ENCODE results near the gene SAE1. TPM values are rescaled to one million over a fixed set of nuclear protein-coding genes. Genes with fewer than 3 reads are reported as not detected.

SAE1 gene
- total RNA-seq, result 10 to 100 TPM; 14.5 to 21.5 TPM

GRCh38 chr19:47130589-47131227 is at the start of gene SAE1:
Gene SAE1, plus strand, starts transcription at chr19:47130835. Its CDS starts 96 bp downstream, at chr19:47130931.
- peak; percentile 92 to 96 (median 94) for DNase-seq
- H3K27me3 ChIP-seq, result no peaks in the 10 kb centered on the region
- TF ChIP-seq POLR2A (IDR thresholded peaks at IDR 0.05) (peak; percentile 61 to 80 (median 79)), CTCF (IDR thresholded peaks at IDR 0.05) (peak; percentile 23 to 78 (median 59))
- H3K9me3 ChIP-seq, result no peaks in the 10 kb centered on the region
- H3K4me3 ChIP-seq, result peak within 1 kb of the TSS; percentile 82 to 90
- intact Hi-C loops (cut with DNase I), result no loop called here
- H3K4me1 ChIP-seq, result peaks cover 22% of the 10 kb centered on the region
- H3K27ac ChIP-seq, result peak within 1 kb of the TSS; percentile 79 to 91 (median 85)
- ATAC-seq, result peak; percentile 98
- H3K36me3 ChIP-seq (replicated peaks in 1 of 2; ENCODE audit: insufficient read depth in 1 of 2, low read depth in 2 of 2), result no peaks in the 10 kb centered on the region
- WGBS, 2 donors, result 0% methylated on average over 18 to 50 of the region's 51 CpGs

- TF ChIP-seq POLR2A (IDR thresholded peaks at IDR 0.05) (no peak), CTCF (IDR thresholded peaks at IDR 0.05) (no peak)
- Histone ChIP-seq H3K9me3 (no peaks in the 10 kb centered on the region), H3K27me3 (no peaks in the 10 kb centered on the region), H3K36me3 (replicated peaks in 1 of 2; ENCODE audit: insufficient read depth in 1 of 2, low read depth in 2 of 2) (peaks cover 12 to 37% of the 10 kb centered on the region in 2 donors), H3K4me3 (no peak overlapping the region), H3K27ac (no peak overlapping the region), H3K4me1 (peaks cover 8% of the 10 kb centered on the region)
- intact Hi-C loops (cut with DNase I), result no loop called here
- DNase-seq (no peak), ATAC-seq (no peak)
- whole genome bisulfite sequencing, 2 donors, result 87 to 90% methylated on average over 2 to 6 of the region's 6 CpGs
Measured at GRCh38 chr19:47081095-47081494, 49.5 kb upstream of the SAE1 start.

GRCh38 chr19:47082493-47082892 is 48.1 kb upstream of the SAE1 start:
- Histone ChIP-seq H3K4me3 (no peak overlapping the region), H3K27ac (no peak overlapping the region), H3K36me3 (replicated peaks in 1 of 2; ENCODE audit: insufficient read depth in 1 of 2, low read depth in 2 of 2) (peaks cover 12 to 37% of the 10 kb centered on the region in 2 donors), H3K4me1 (peaks cover 8% of the 10 kb centered on the region), H3K27me3 (no peaks in the 10 kb centered on the region), H3K9me3 (no peaks in the 10 kb centered on the region)
- intact Hi-C loops (cut with DNase I), result no loop called here
- no peak for DNase-seq
- WGBS, 2 donors, result 93 to 100% methylated on average over 5 of the region's 5 CpGs
- ATAC-seq, result no peak
- TF ChIP-seq CTCF (IDR thresholded peaks at IDR 0.05) (no peak), POLR2A (IDR thresholded peaks at IDR 0.05) (no peak)

- no peak for ATAC-seq
- H3K4me3 ChIP-seq, result no peak overlapping the region
- H3K27ac ChIP-seq, result no peak overlapping the region
- no peak for TF ChIP-seq POLR2A (IDR thresholded peaks at IDR 0.05)
- TF ChIP-seq CTCF (IDR thresholded peaks at IDR 0.05), result no peak
- intact Hi-C loops (cut with DNase I), result no loop called here
- peaks cover 2% of the 10 kb centered on the region for H3K4me1 ChIP-seq
- H3K36me3 ChIP-seq (replicated peaks in 1 of 2; ENCODE audit: insufficient read depth in 1 of 2, low read depth in 2 of 2), result peaks cover 17 to 46% of the 10 kb centered on the region in 2 donors
- no peak for DNase-seq
- H3K9me3 ChIP-seq, result no peaks in the 10 kb centered on the region
- no peaks in the 10 kb centered on the region for H3K27me3 ChIP-seq
- 85 to 96% methylated on average over 21 to 24 of the region's 24 CpGs for WGBS, 2 donors
Measured at GRCh38 chr19:47084879-47085439, 45.7 kb upstream of the SAE1 start.
